Adipose tissue (tissue), 3 donors: ENCODE results near the gene EIF3K. TPM values are rescaled to one million over a fixed set of nuclear protein-coding genes. Genes with fewer than 3 reads are reported as not detected.
"Not testable (repeated sequence)": the region's sequence is repeated elsewhere in the genome, so short reads cannot be mapped to it uniquely, and the experiment has no call there.

Experiments used
- H3K27ac ChIP-seq: one replicate; pipeline ENCODE4 v1.5.1; 2013; ENCODE audit warnings: low read depth, low read length
- WGBS, 3 donors: extraction: QIAGEN DNeasy Blood & Tissue Kit; methylation state at CpG; one replicate each; pipeline ENCODE4 v1.1.7; 2013; 5-methylcytosine and 5-hydroxymethylcytosine counted together
- polyA plus RNA-seq, 3 donors: library from polyadenylated mRNA; stranded (reverse); fragments of 200-250 nt; gene quantifications; one replicate each; pipeline ENCODE4 v1.2.3, GENCODE V29; 2013
- donor health status: healthy with polysubstance abuse.
- donor health status: Bipolar disorder and iron deficiency.
- donor health status: healthy.

Gene EIF3K
- polyA plus RNA-seq, 3 donors = 231 to 544 (median 410) TPM

DNA sequence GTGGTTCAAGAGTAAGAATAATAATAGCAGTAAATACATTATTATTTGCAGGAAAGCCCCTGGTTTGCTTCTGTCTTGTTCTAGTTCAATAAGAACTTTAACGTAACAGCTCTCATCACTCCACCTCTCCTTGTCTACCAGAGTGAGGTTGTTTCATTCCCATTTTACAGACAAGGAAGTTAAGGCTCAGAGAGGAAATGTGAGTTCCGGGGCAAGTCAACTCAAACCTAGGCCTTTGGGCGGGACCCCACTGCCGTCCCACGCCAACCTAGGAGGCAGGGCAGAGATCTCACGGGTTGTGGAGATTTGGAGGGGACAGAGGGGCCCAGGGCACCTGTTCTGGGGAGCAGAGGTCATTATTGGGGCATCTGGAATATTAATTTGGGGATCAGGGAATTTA, 2.7 kb upstream of the EIF3K start:
- WGBS, 3 donors = 87 to 93% (median 87%) methylated on average over 6 of the region's 6 CpGs
- H3K27ac ChIP-seq = no peak overlapping the region

- no peak overlapping the region for H3K27ac ChIP-seq
- 46 to 87% (median 50%) methylated on average over 9 of the region's 9 CpGs for WGBS, 3 donors
Measured at GRCh38 chr19:38617283-38617763, 1.7 kb upstream of the EIF3K start.

DNA sequence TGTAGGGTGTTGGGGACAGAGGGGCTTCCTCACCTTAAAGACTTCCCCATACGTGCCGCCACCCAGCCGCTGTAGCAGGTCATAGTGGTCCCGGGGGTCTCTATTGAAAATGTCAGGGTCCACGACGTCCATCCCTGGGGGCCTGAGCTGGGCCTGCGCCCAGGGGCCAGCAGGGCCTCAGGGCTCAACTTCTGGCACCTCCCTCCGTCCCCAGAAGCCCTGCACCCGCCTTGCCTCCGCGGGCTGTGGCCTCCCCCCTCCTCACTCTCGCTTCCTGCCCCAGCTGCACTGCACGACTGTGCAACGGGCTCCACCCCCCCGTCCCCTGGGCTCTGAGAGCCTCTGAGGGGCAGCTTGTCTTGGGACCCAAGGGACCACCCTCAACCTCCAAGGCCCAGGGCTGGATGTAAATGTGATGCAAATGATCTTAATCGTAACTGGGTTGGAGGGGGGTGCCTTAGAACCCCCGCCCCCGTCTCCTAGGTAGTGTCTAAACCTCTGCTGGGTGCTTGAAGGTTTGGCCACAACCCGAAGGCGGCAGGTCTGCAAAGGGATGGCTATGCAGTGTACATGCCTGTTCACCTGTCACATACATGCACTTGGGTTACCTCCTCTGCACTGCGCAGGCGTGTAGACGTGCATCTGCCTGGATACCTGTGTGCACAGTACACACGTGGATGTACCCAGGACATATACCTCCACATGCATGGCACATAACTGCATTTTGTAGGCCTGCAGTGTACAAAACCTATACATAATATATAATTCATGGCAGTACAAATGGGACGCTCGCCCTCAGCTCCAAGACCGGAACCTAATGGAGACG, 1.0 kb upstream of the EIF3K start, which contains the start of gene MAP4K1:
Gene MAP4K1 (minus strand): TSS at position 190 of the 826 bp plus-strand sequence. CDS start 58 bp downstream, at position 132.
- 23 to 37% (median 26%) methylated on average over 25 to 28 of the region's 28 CpGs for WGBS, 3 donors
- no peak within 1 kb of the TSS for H3K27ac ChIP-seq

GRCh38 chr19:38619361-38620174, 580 bp downstream of the EIF3K start:
- WGBS, 3 donors = 14 to 17% (median 16%) methylated on average over 21 of the region's 21 CpGs
- no peak overlapping the region for H3K27ac ChIP-seq

- H3K27ac ChIP-seq = no peak overlapping the region
- WGBS, 3 donors = 86 to 93% (median 89%) methylated on average over 3 of the region's 3 CpGs
Measured at GRCh38 chr19:38624822-38625221, 5.8 kb downstream of the EIF3K start.

- H3K27ac ChIP-seq = no peak overlapping the region
- WGBS, 3 donors = 93 to 98% (median 97%) methylated on average over 4 of the region's 4 CpGs
Measured at GRCh38 chr19:38626401-38626800, 7.4 kb downstream of the EIF3K start.

GRCh38 chr19:38629568-38629967, 10.6 kb downstream of the EIF3K start:
- 94 to 97% (median 95%) methylated on average over 6 of the region's 6 CpGs for WGBS, 3 donors
- H3K27ac ChIP-seq = no peak overlapping the region

- WGBS, 3 donors = 61 to 77% (median 63%) methylated on average over 10 to 11 of the region's 11 CpGs
- not testable (repeated sequence) for H3K27ac ChIP-seq
Measured at GRCh38 chr19:38631301-38631700, 12.3 kb downstream of the EIF3K start.

GRCh38 chr19:38631811-38632475, 13.0 kb downstream of the EIF3K start:
- 67 to 79% (median 69%) methylated on average over 7 of the region's 7 CpGs for WGBS, 3 donors
- not testable (repeated sequence) for H3K27ac ChIP-seq

DNA sequence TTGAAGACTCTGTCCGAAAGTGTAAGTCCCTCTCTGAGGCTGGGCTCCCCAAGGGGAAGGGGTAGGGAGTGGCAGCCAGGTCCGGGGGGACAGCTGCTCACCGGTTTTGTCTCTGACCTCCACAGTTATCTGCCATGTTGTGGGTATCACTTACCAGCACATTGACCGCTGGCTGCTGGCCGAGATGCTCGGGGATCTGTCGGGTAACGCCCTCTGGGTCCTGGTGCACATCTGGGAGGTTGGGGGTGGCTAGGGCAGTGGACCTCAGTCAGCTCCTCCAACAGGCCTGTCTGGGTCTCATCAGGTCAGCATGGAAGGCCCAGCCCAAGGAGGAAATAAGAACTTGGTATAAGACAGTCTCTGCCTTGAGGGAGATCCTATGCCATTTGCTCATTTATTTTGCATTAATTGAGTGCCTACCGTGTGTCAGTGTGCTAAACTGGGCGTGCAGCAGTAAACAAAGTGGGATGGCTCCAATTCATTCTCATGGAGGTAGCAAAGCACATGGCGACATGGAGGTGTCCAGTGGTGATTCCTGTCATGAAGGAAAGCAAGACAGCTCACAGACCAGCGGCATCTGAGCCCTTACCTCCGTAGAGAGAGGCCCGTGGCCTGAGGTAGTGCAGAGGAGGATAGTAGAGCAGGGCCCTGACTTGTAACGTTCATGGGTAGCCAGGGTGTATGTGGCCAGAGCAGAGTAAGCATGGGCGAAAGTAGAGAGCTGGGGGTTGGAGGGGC, 13.7 kb downstream of the EIF3K start:
- H3K27ac ChIP-seq = no peak overlapping the region
- whole genome bisulfite sequencing, 3 donors = 93 to 95% (median 93%) methylated on average over 16 of the region's 16 CpGs

- whole genome bisulfite sequencing, 3 donors = 63 to 70% (median 67%) methylated on average over 17 of the region's 17 CpGs
- H3K27ac ChIP-seq = no peak overlapping the region
Measured at GRCh38 chr19:38634757-38635482, 15.9 kb downstream of the EIF3K start.

GRCh38 chr19:38635483-38636399, 16.8 kb downstream of the EIF3K start:
- WGBS, 3 donors = 82 to 90% (median 88%) methylated on average over 17 of the region's 17 CpGs
- H3K27ac ChIP-seq = no peak overlapping the region

DNA sequence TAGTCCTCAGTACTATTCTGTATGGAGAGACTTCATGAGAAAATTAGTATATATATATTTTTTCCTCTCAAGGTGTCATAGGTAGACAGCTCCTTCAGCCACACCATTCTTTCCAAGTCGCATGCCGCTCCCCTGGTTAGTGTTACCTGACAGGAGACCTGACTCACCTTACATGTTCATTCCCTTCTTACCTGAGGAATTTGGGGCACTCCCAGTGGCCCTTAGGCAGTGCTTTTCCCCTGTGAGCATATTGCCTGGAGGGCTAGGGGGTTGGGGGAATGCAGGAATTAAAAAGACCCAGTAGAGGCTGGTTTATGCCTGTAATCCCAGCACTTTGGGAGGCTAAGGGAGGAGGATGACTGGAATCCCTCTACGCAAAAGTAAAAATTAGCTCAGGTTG, 19.5 kb downstream of the EIF3K start:
- no peak overlapping the region for H3K27ac ChIP-seq
- 95 to 97% (median 96%) methylated on average over 3 of the region's 3 CpGs for WGBS, 3 donors

GRCh38 chr19:38639679-38640078, 20.7 kb downstream of the EIF3K start:
- 78 to 95% (median 91%) methylated on average over 2 of the region's 2 CpGs for WGBS, 3 donors
- no peak overlapping the region for H3K27ac ChIP-seq

- H3K27ac ChIP-seq = no peak overlapping the region
- WGBS, 3 donors = 58 to 76% (median 65%) methylated on average over 4 of the region's 4 CpGs
Measured at GRCh38 chr19:38640368-38640767, 21.4 kb downstream of the EIF3K start.

GRCh38 chr19:38642176-38642575, 23.2 kb downstream of the EIF3K start:
- H3K27ac ChIP-seq = no peak overlapping the region
- 88 to 90% (median 90%) methylated on average over 9 of the region's 9 CpGs for whole genome bisulfite sequencing, 3 donors
